ENCODE results near the gene MAGI2.

GRCh38 chr7:78175330-78176100 is 1278.0 kb downstream of the MAGI2 start:
- TF ChIP-seq CTCF (IDR thresholded peaks at IDR 0.05) (no peak), POLR2A (IDR thresholded peaks at IDR 0.05) (no peak)
